Naive thymus-derived CD8-positive, alpha-beta T cell (primary cell): ENCODE data around the gene TMEM17. TPM values are rescaled to one million over a fixed set of nuclear protein-coding genes. Genes with fewer than 3 reads are reported as not detected.

Experiments
- ATAC-seq, 2 donors: fragments of 150-1000 bp; cut with Tn5 transposase in 1 of 2; sonication (Bioruptor Pico), chemical (Tn5 transposase) in 1 of 2; 1 replicate in 1 of 2; 2 replicates in 1 of 2; pipeline ENCODE4 v1.10.0; 2021; ENCODE audit warnings: mild to moderate bottlenecking in 2 of 2, moderate library complexity in 2 of 2
- POLR2A ChIA-PET: fragments of 350-600 bp; sonication (Branson Sonifier 250); formaldehyde crosslinking; loops from one replicate; lab custom pipeline; 2021; ENCODE audit warnings: antibody characterized with exemption; lab: Charles Lee
- DNase-seq, 10 donors: peaks; one replicate each; pipeline versions ENCODE4 v3.0.0 to v3.0.0-alpha.2; 2020 to 2022
- H3K27ac Mint-ChIP-seq, 10 donors: one replicate each; pipeline ENCODE4 v1.8.0; 2020 to 2022; ENCODE audit warnings: mild to moderate bottlenecking in 10 of 10, mixed read lengths in 10 of 10, moderate library complexity in 4 of 10, inconsistent platforms in 1 of 10
- H3K27me3 Mint-ChIP-seq, 5 donors: one replicate each; pipeline ENCODE4 v1.8.0; 2021 to 2022; ENCODE audit warnings: mixed read lengths in 5 of 5
- H3K36me3 Mint-ChIP-seq, 3 donors: one replicate each; pipeline ENCODE4 v1.8.0; 2020 to 2022; ENCODE audit warnings: mixed read lengths in 3 of 3, mild to moderate bottlenecking in 2 of 3, inconsistent platforms in 1 of 3
- H3K4me1 Mint-ChIP-seq, 4 donors: one replicate each; pipeline ENCODE4 v1.8.0; 2021 to 2022; ENCODE audit warnings: mixed read lengths in 4 of 4
- H3K4me3 Mint-ChIP-seq, 10 donors: one replicate each; pipeline ENCODE4 v1.8.0; 2020 to 2022; ENCODE audit warnings: mild to moderate bottlenecking in 10 of 10, mixed read lengths in 10 of 10, moderate library complexity in 6 of 10, inconsistent platforms in 1 of 10
- H3K9me3 Mint-ChIP-seq, 9 donors: one replicate each; pipeline ENCODE4 v1.8.0; 2020 to 2022; ENCODE audit warnings: mixed read lengths in 9 of 9, mild to moderate bottlenecking in 3 of 9, inconsistent platforms in 1 of 9, moderate library complexity in 1 of 9
- polyA plus RNA-seq, 3 donors: library from polyadenylated mRNA; unstranded; fragments of 300-500 nt; fragmentation: Illumina TruSeq; gene quantifications; one replicate each; pipeline ENCODE4 v1.2.3, GENCODE V29; 2021
- total RNA-seq, 8 experiments: library from RNA in 2 of 8; stranded (reverse) in 2 of 8; gene quantifications; one replicate each; pipeline ENCODE4 v1.2.3 and lab custom pipeline; 2021 to 2026

The TMEM17 gene
- total and polyA plus RNA-seq, 5 experiments from 2014 or later, result not detected

GRCh38 chr2:62457556-62457955, 48.4 kb downstream of the TMEM17 start:
- POLR2A ChIA-PET, result interaction anchor here (0.6 kb wide), 2 partner anchors 597 to 1239 kb away, joined by 3 to 6 read pairs; no protein-coding TSS in a partner anchor
- Mint-ChIP-seq H3K27me3 (peaks cover 3 to 14% (median 5%) of the 10 kb centered on the region in 5 donors), H3K9me3 (no peaks in the 10 kb centered on the region), H3K27ac (no peak overlapping the region), H3K4me3 (peak overlapping the region; percentile 47 to 79 (median 56)), H3K36me3 (peaks cover 0 to 2% (median 0%) of the 10 kb centered on the region in 3 donors), H3K4me1 (no peaks in the 10 kb centered on the region)
- ATAC-seq (no peak), DNase-seq (no peak)

GRCh38 chr2:62456721-62457539, 49.1 kb downstream of the TMEM17 start:
- ATAC-seq, result peak; percentile 82 to 91
- POLR2A ChIA-PET, result interaction anchor here (0.6 kb wide), 2 partner anchors 597 to 1238 kb away, joined by 3 to 6 read pairs; no protein-coding TSS in a partner anchor
- Mint-ChIP-seq H3K27me3 (peaks cover 3 to 14% (median 5%) of the 10 kb centered on the region in 5 donors), H3K4me3 (peak overlapping the region; percentile 33 to 79 (median 56)), H3K36me3 (peaks cover 0 to 2% (median 0%) of the 10 kb centered on the region in 3 donors), H3K27ac (no peak overlapping the region), H3K4me1 (no peaks in the 10 kb centered on the region), H3K9me3 (no peaks in the 10 kb centered on the region)
- peak; percentile 44 to 75 (median 66) for DNase-seq

- ATAC-seq (no peak), DNase-seq (no peak)
- peaks cover 0 to 2% (median 0%) of the 10 kb centered on the region in 3 donors for H3K36me3 Mint-ChIP-seq
- POLR2A ChIA-PET, result no interaction called here
- no peaks in the 10 kb centered on the region for H3K4me1 Mint-ChIP-seq
- no peaks in the 10 kb centered on the region for H3K9me3 Mint-ChIP-seq
- no peak overlapping the region for H3K27ac Mint-ChIP-seq
- H3K27me3 Mint-ChIP-seq, result peaks cover 3 to 14% (median 5%) of the 10 kb centered on the region in 5 donors
- peak overlapping the region in 5 of 10 donors; percentile 31 to 61 (median 52) for H3K4me3 Mint-ChIP-seq
Observed at GRCh38 chr2:62455957-62456692, 49.9 kb downstream of the TMEM17 start.

- Mint-ChIP-seq H3K4me3 (no peak overlapping the region), H3K9me3 (no peaks in the 10 kb centered on the region), H3K36me3 (no peaks in the 10 kb centered on the region), H3K27me3 (peaks cover 3 to 14% (median 5%) of the 10 kb centered on the region in 5 donors), H3K27ac (peak overlapping the region in 2 of 10 donors; percentile 22 to 77), H3K4me1 (no peaks in the 10 kb centered on the region)
- no peak for DNase-seq
- POLR2A ChIA-PET, result no interaction called here
- ATAC-seq, result no peak
Observed at GRCh38 chr2:62453955-62454354, 52.0 kb downstream of the TMEM17 start.

DNA sequence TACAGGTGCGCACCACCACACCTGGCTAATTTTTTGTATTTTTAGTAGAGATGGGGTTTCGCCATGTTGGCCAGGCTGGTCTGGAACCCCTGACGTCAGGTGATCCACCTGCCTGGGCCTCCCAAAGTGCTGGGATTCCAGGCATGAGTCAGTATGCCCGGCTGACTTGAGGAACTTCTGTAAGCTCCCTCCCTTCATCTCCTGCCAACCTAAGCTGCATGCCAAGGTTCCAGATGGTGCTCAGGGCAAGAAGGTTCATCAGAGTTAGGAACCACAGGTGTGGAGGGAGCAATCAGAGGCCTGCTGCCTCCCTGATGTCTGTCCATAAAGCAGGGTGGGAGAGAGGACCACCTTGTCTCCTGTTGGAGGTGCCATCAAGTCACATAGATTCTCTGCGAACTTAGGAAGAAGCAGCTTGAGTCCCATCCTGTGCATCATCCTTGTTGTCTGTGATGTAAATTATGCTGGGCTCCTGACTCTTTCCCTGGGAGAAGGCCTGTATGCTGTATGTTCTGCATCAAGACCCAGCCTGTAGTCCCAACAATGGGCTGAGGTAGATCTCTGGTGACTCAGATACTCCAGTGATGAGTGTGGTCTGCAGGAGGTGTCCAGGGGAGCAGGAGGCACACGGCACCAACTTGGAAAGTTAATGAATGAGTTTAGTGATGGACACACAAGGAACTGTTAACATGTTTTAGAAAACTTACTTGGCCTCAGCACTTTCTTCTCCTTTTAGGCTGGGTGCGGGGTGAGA, 53.1 kb downstream of the TMEM17 start:
- POLR2A ChIA-PET, result no interaction called here
- Mint-ChIP-seq H3K36me3 (no peaks in the 10 kb centered on the region), H3K27me3 (peaks cover 3 to 14% (median 5%) of the 10 kb centered on the region in 5 donors), H3K4me1 (no peaks in the 10 kb centered on the region), H3K27ac (no peak overlapping the region), H3K9me3 (no peaks in the 10 kb centered on the region), H3K4me3 (no peak overlapping the region)
- DNase-seq (no peak), ATAC-seq (no peak)

GRCh38 chr2:62450716-62451191, 55.2 kb downstream of the TMEM17 start:
- peaks cover 0 to 4% (median under 1%) of the 10 kb centered on the region in 5 donors for H3K27me3 Mint-ChIP-seq
- DNase-seq, result no peak
- POLR2A ChIA-PET, result no interaction called here
- no peaks in the 10 kb centered on the region for H3K4me1 Mint-ChIP-seq
- no peak for ATAC-seq
- H3K36me3 Mint-ChIP-seq, result no peaks in the 10 kb centered on the region
- H3K27ac Mint-ChIP-seq, result no peak overlapping the region
- H3K4me3 Mint-ChIP-seq, result no peak overlapping the region
- H3K9me3 Mint-ChIP-seq, result no peaks in the 10 kb centered on the region

Other genes with a start within 250 kb of the TMEM17 start
- gene EHBP1, start 199.5 kb upstream of the TMEM17 start, total RNA-seq, result 10 to 100 TPM; 29.2 to 30.8 TPM
- 10 to 100 TPM in 1 of 3 donors, 1 to 10 TPM in 2; 9.8 to 10.3 (median 9.9) TPM for gene EHBP1, start 199.5 kb upstream of the TMEM17 start, polyA plus RNA-seq